HEK293 (cell line): ENCODE measurements around the gene KIFC1.

Source experiments
- BCL6B ChIP-seq: fragments of 450-650 bp; formaldehyde crosslinking; IDR thresholded peaks from 2 replicates; pipeline ENCODE4 v1.5.1; 2017; ENCODE audit warnings: missing biosample characterization, missing genetic modification characterization
- EGR2 ChIP-seq: fragments of 450-650 bp; formaldehyde crosslinking; IDR thresholded peaks from 2 replicates; pipeline ENCODE4 v1.5.1; 2016; ENCODE audit warnings: low read depth, missing biosample characterization, missing genetic modification characterization
- ELK4 ChIP-seq: IDR thresholded peaks from 2 replicates; pipeline ENCODE4 v1.6.1; 2011; ENCODE audit warnings: mild to moderate bottlenecking, low read depth, low read length, borderline replicate concordance
- FEZF1 ChIP-seq: fragments of 450-650 bp; formaldehyde crosslinking; IDR thresholded peaks from 2 replicates; pipeline ENCODE4 v1.5.1; 2016; ENCODE audit warnings: missing biosample characterization, missing genetic modification characterization
- KLF10 ChIP-seq: fragments of 450-650 bp; IDR thresholded peaks from 2 replicates; pipeline ENCODE4 v1.5.1; 2018; ENCODE audit warnings: missing biosample characterization, mild to moderate bottlenecking, missing genetic modification characterization
- SCRT1 ChIP-seq: fragments of 450-650 bp; formaldehyde crosslinking; IDR thresholded peaks from 2 replicates; pipeline ENCODE4 v1.5.1; 2016; ENCODE audit warnings: missing biosample characterization, missing genetic modification characterization, borderline replicate concordance
- TRIM28 ChIP-seq: IDR thresholded peaks from 2 replicates; pipeline ENCODE4 v1.6.1; 2011; ENCODE audit warnings: low read length, control low read depth, borderline replicate concordance
- WT1 ChIP-seq: fragments of 450-650 bp; formaldehyde crosslinking; IDR thresholded peaks from 2 replicates; pipeline ENCODE4 v1.5.1; 2016; ENCODE audit warnings: missing biosample characterization, missing genetic modification characterization
- ZBTB10 ChIP-seq: fragments of 450-650 bp; formaldehyde crosslinking; IDR thresholded peaks from 2 replicates; pipeline ENCODE4 v1.5.1; 2016; ENCODE audit warnings: missing biosample characterization, missing genetic modification characterization
- ZFHX2 ChIP-seq: fragments of 450-650 bp; formaldehyde crosslinking; conservative IDR thresholded peaks from 2 replicates; pipeline ENCODE4 v1.5.1; 2016; ENCODE audit warnings: missing biosample characterization, missing genetic modification characterization
- ZFP37 ChIP-seq: fragments of 450-650 bp; formaldehyde crosslinking; IDR thresholded peaks from 2 replicates; pipeline ENCODE4 v1.5.1; 2016; ENCODE audit warnings: missing biosample characterization, missing genetic modification characterization
- ZIC2 ChIP-seq: fragments of 450-650 bp; formaldehyde crosslinking; IDR thresholded peaks from 2 replicates; pipeline ENCODE4 v1.5.1; 2016; ENCODE audit warnings: missing biosample characterization, missing genetic modification characterization
- ZNF10 ChIP-seq: fragments of 450-650 bp; formaldehyde crosslinking; IDR thresholded peaks from 2 replicates; pipeline ENCODE4 v1.5.1; 2017; ENCODE audit warnings: missing biosample characterization, missing genetic modification characterization
- ZNF23 ChIP-seq: fragments of 450-650 bp; formaldehyde crosslinking; IDR thresholded peaks from 2 replicates; pipeline ENCODE4 v1.5.1; 2016; ENCODE audit warnings: missing biosample characterization, missing genetic modification characterization, borderline replicate concordance
- ZNF248 ChIP-seq: fragments of 450-650 bp; formaldehyde crosslinking; IDR thresholded peaks from 2 replicates; pipeline ENCODE4 v1.5.1; 2017; ENCODE audit warnings: missing biosample characterization, missing genetic modification characterization
- ZNF324 ChIP-seq: fragments of 450-650 bp; formaldehyde crosslinking; IDR thresholded peaks from 2 replicates; pipeline ENCODE4 v1.5.1; 2016; ENCODE audit warnings: missing biosample characterization, missing genetic modification characterization
- ZNF391 ChIP-seq: fragments of 450-650 bp; formaldehyde crosslinking; IDR thresholded peaks from 2 replicates; pipeline ENCODE4 v1.5.1; 2016; ENCODE audit warnings: low read depth, missing biosample characterization, missing genetic modification characterization, borderline replicate concordance
- ZNF394 ChIP-seq: fragments of 450-650 bp; formaldehyde crosslinking; IDR thresholded peaks from 2 replicates; pipeline ENCODE4 v1.5.1; 2016; ENCODE audit warnings: missing biosample characterization, missing genetic modification characterization, mild to moderate bottlenecking, moderate library complexity, borderline replicate concordance
- ZNF514 ChIP-seq: fragments of 450-650 bp; formaldehyde crosslinking; IDR thresholded peaks from 2 replicates; pipeline ENCODE4 v1.5.1; 2016; ENCODE audit warnings: missing biosample characterization, missing genetic modification characterization
- ZNF558 ChIP-seq: fragments of 450-650 bp; formaldehyde crosslinking; IDR thresholded peaks from 2 replicates; pipeline ENCODE4 v1.5.1; 2016; ENCODE audit warnings: missing biosample characterization, missing genetic modification characterization
- ZNF621 ChIP-seq: fragments of 450-650 bp; formaldehyde crosslinking; IDR thresholded peaks from 2 replicates; pipeline ENCODE4 v1.5.1; 2017; ENCODE audit warnings: missing biosample characterization, missing genetic modification characterization
- ZNF670 ChIP-seq: fragments of 450-650 bp; formaldehyde crosslinking; IDR thresholded peaks from 2 replicates; pipeline ENCODE4 v1.5.1; 2016; ENCODE audit warnings: missing biosample characterization, missing genetic modification characterization, low read depth
- ZNF785 ChIP-seq: fragments of 450-650 bp; formaldehyde crosslinking; IDR thresholded peaks from 2 replicates; pipeline ENCODE4 v1.5.1; 2016; ENCODE audit warnings: missing biosample characterization, missing genetic modification characterization
- ZSCAN23 ChIP-seq: fragments of 450-650 bp; formaldehyde crosslinking; IDR thresholded peaks from 2 replicates; pipeline ENCODE4 v1.5.1; 2016; ENCODE audit warnings: missing biosample characterization, missing genetic modification characterization
- TF ChIP-seq, protein P1 (sequence below): fragments of 450-650 bp; formaldehyde crosslinking; IDR thresholded peaks from 2 replicates; pipeline ENCODE4 v1.5.1; 2016; ENCODE audit warnings: missing biosample characterization, missing genetic modification characterization
- TF ChIP-seq, protein P2 (sequence below): fragments of 450-650 bp; formaldehyde crosslinking; IDR thresholded peaks from 2 replicates; pipeline ENCODE4 v1.5.1; 2016; ENCODE audit warnings: missing biosample characterization, missing genetic modification characterization
- TF ChIP-seq, protein P3 (sequence below): fragments of 450-650 bp; formaldehyde crosslinking; IDR thresholded peaks from 2 replicates; pipeline ENCODE4 v1.5.1; 2016; ENCODE audit warnings: missing biosample characterization, missing genetic modification characterization

Gene KIFC1

GRCh38 chr6:33425668-33426577 lies 34.3 kb downstream of the KIFC1 start (continued):
- TF ChIP-seq, protein P1, sequence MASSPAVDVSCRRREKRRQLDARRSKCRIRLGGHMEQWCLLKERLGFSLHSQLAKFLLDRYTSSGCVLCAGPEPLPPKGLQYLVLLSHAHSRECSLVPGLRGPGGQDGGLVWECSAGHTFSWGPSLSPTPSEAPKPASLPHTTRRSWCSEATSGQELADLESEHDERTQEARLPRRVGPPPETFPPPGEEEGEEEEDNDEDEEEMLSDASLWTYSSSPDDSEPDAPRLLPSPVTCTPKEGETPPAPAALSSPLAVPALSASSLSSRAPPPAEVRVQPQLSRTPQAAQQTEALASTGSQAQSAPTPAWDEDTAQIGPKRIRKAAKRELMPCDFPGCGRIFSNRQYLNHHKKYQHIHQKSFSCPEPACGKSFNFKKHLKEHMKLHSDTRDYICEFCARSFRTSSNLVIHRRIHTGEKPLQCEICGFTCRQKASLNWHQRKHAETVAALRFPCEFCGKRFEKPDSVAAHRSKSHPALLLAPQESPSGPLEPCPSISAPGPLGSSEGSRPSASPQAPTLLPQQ (tag by site-specific recombination) = peak; percentile 74
- TF ChIP-seq, protein P2, sequence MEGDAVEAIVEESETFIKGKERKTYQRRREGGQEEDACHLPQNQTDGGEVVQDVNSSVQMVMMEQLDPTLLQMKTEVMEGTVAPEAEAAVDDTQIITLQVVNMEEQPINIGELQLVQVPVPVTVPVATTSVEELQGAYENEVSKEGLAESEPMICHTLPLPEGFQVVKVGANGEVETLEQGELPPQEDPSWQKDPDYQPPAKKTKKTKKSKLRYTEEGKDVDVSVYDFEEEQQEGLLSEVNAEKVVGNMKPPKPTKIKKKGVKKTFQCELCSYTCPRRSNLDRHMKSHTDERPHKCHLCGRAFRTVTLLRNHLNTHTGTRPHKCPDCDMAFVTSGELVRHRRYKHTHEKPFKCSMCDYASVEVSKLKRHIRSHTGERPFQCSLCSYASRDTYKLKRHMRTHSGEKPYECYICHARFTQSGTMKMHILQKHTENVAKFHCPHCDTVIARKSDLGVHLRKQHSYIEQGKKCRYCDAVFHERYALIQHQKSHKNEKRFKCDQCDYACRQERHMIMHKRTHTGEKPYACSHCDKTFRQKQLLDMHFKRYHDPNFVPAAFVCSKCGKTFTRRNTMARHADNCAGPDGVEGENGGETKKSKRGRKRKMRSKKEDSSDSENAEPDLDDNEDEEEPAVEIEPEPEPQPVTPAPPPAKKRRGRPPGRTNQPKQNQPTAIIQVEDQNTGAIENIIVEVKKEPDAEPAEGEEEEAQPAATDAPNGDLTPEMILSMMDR (tag by site-specific recombination) = peak; percentile 44
- TF ChIP-seq ZFP37 (no peak), SCRT1 (tag by site-specific recombination) (no peak), WT1 (tag by site-specific recombination) (peak; percentile 80), ZNF621 (tag by site-specific recombination) (no peak), ZNF394 (tag by site-specific recombination) (no peak), ZNF785 (tag by site-specific recombination) (no peak), ZNF391 (tag by site-specific recombination) (no peak), BCL6B (tag by site-specific recombination) (no peak), EGR2 (tag by site-specific recombination) (peak; percentile 30; the same call in 1 of the 2 replicates), FEZF1 (tag by site-specific recombination) (no peak), ZNF558 (tag by site-specific recombination) (no peak), ELK4 (no peak), KLF10 (tag by site-specific recombination) (peak; percentile 92), ZNF248 (tag by site-specific recombination) (no peak), ZNF670 (tag by site-specific recombination) (no peak), ZNF324 (tag by site-specific recombination) (no peak), ZNF23 (tag by site-specific recombination) (no peak), TRIM28 (no peak), ZNF514 (tag by site-specific recombination) (no peak), ZSCAN23 (no peak), ZNF10 (tag by site-specific recombination) (no peak), ZIC2 (tag by site-specific recombination) (peak; percentile 76), ZFHX2 (tag by site-specific recombination) (peak; percentile 82), ZBTB10 (tag by site-specific recombination) (peak; percentile 48; the same call in 1 of the 2 replicates)
- TF ChIP-seq, protein P3, sequence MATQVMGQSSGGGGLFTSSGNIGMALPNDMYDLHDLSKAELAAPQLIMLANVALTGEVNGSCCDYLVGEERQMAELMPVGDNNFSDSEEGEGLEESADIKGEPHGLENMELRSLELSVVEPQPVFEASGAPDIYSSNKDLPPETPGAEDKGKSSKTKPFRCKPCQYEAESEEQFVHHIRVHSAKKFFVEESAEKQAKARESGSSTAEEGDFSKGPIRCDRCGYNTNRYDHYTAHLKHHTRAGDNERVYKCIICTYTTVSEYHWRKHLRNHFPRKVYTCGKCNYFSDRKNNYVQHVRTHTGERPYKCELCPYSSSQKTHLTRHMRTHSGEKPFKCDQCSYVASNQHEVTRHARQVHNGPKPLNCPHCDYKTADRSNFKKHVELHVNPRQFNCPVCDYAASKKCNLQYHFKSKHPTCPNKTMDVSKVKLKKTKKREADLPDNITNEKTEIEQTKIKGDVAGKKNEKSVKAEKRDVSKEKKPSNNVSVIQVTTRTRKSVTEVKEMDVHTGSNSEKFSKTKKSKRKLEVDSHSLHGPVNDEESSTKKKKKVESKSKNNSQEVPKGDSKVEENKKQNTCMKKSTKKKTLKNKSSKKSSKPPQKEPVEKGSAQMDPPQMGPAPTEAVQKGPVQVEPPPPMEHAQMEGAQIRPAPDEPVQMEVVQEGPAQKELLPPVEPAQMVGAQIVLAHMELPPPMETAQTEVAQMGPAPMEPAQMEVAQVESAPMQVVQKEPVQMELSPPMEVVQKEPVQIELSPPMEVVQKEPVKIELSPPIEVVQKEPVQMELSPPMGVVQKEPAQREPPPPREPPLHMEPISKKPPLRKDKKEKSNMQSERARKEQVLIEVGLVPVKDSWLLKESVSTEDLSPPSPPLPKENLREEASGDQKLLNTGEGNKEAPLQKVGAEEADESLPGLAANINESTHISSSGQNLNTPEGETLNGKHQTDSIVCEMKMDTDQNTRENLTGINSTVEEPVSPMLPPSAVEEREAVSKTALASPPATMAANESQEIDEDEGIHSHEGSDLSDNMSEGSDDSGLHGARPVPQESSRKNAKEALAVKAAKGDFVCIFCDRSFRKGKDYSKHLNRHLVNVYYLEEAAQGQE (tag by site-specific recombination) = no peak
